Right cardiac atrium (tissue), 5 donors: ENCODE data around the gene MARCHF6. TPM values are rescaled to one million over a fixed set of nuclear protein-coding genes. Genes with fewer than 3 reads are reported as not detected.
"Not testable (repeated sequence)": the region's sequence is repeated elsewhere in the genome, so short reads cannot be mapped to it uniquely, and the experiment has no call there.

Source experiments
- ATAC-seq, 2 donors: fragments of 200-7000 bp; cut with Tn5 transposase; one replicate each; pipeline versions ENCODE4 v1.8.0 to v1.9.1; 2020; ENCODE audit warnings: moderate library complexity in 2 of 2, mild to moderate bottlenecking in 1 of 2
- DNase-seq, 3 donors: peaks; one replicate each; pipeline ENCODE4 v3.0.0-alpha.2; 2020
- H3K27ac ChIP-seq: one replicate; pipeline ENCODE4 v1.5.1; 2013; ENCODE audit warnings: mild to moderate bottlenecking, low read length, control low read depth, moderate library complexity
- H3K27me3 ChIP-seq: one replicate; pipeline ENCODE4 v1.6.1; 2013; ENCODE audit not compliant: control insufficient read depth, insufficient read depth
- H3K4me1 ChIP-seq: one replicate; pipeline ENCODE4 v1.6.1; 2013; ENCODE audit warnings: low read length; ENCODE audit not compliant: control insufficient read depth, insufficient read depth
- H3K4me3 ChIP-seq: one replicate; pipeline ENCODE4 v1.5.1; 2013; ENCODE audit warnings: low read length, control low read depth
- H3K9me3 ChIP-seq: one replicate; pipeline ENCODE4 v1.6.1; 2013; ENCODE audit warnings: low read length; ENCODE audit not compliant: control insufficient read depth
- WGBS: extraction: QIAGEN DNeasy Blood & Tissue Kit; methylation state at CpG from one replicate; pipeline ENCODE4 v1.1.7; 2013; 5-methylcytosine and 5-hydroxymethylcytosine counted together
- intact Hi-C, 4 donors: fragments of 100-400 bp; cut with DNase I; formaldehyde crosslinking; loops; one replicate each; pipeline versions ENCODE4 v1.11.0 to v1.14.0; 2022 to 2023
- long read RNA-seq, 4 donors: library from polyadenylated mRNA; unstranded; transcript quantifications; one replicate each; pipeline ENCODE4 v2.0.0, GENCODE V29; 2020 to 2021
- polyA plus RNA-seq: library from polyadenylated mRNA; stranded (reverse); fragments of 200-250 nt; gene quantifications from one replicate; pipeline ENCODE4 v1.2.3, GENCODE V29; 2013
- total RNA-seq, 4 donors: library from RNA; stranded (reverse); fragmentation: NEBNext Ultra II Directional; extraction: Animal tissue kit (Norgen Biotek cat#: 25700); gene quantifications; one replicate each; pipeline ENCODE4 v1.2.1, GENCODE V29; 2021
- donor health status: healthy with polysubstance abuse.
- donor health status: DM: no; HTN: yes; CAD: no.
- donor health status: DM: no; HTN: no; CAD: no.
- donor health status: DM: no; HTN: yes; CAD: no; lungs with severe emphysema.
- donor health status: DM: yes; HTN: yes; CAD: no.

MARCHF6 gene
- total RNA-seq, result 100 to 1,000 TPM; 168 to 186 (median 183) TPM
- polyA plus RNA-seq, result 75.7 TPM
- long read RNA-seq, donor 1, full-length matches to known transcripts, result 24 of 33 reads
- long read RNA-seq, donor 1, partial matches to known transcripts, result 4 of 33 reads
- long read RNA-seq, donor 1, other reads (novel, unspliced or antisense), result 5 of 33 reads
- long read RNA-seq, donor 2, full-length matches to known transcripts, result 18 of 22 reads
- long read RNA-seq, donor 2, partial matches to known transcripts, result 4 of 22 reads
- long read RNA-seq, donor 2, other reads (novel, unspliced or antisense), result 0 of 22 reads
- long read RNA-seq, donor 3, full-length matches to known transcripts, result 93 of 155 reads
- long read RNA-seq, donor 3, partial matches to known transcripts, result 10 of 155 reads
- long read RNA-seq, donor 3, other reads (novel, unspliced or antisense), result 52 of 155 reads
- long read RNA-seq, donor 4, full-length matches to known transcripts, result 16 of 23 reads
- long read RNA-seq, donor 4, partial matches to known transcripts, result 2 of 23 reads
- long read RNA-seq, donor 4, other reads (novel, unspliced or antisense), result 5 of 23 reads

- Histone ChIP-seq H3K4me1 (peaks cover 8% of the 10 kb centered on the region), H3K4me3 (peak within 1 kb of the TSS; percentile 99), H3K27ac (peak within 1 kb of the TSS; percentile 98), H3K9me3 (peaks cover 1% of the 10 kb centered on the region), H3K27me3 (no peaks in the 10 kb centered on the region)
- intact Hi-C loops, result no loop called here
- DNase-seq (peak; percentile 96 to 99 (median 98)), ATAC-seq (peak; percentile 98)
- WGBS, result under 1% methylated on average over 92 of the region's 92 CpGs
These were observed at the start of gene MARCHF6 for GRCh38 chr5:10353241-10354047. MARCHF6 (plus strand) TSS chr5:10353695; CDS start chr5:10353899, 204 bp downstream.

- DNase-seq (no peak), ATAC-seq (peak in 1 of 2 donors; percentile 7)
- Histone ChIP-seq H3K27me3 (no peaks in the 10 kb centered on the region), H3K9me3 (peaks cover 1% of the 10 kb centered on the region), H3K27ac (peak overlapping the region; percentile 12), H3K4me3 (no peak overlapping the region), H3K4me1 (no peaks in the 10 kb centered on the region)
- 73% methylated on average over 5 of the region's 5 CpGs for WGBS
- intact Hi-C loops, result no loop called here
These were observed 49.8 kb upstream of the MARCHF6 start for GRCh38 chr5:10303699-10304170.

GRCh38 chr5:10304932-10305331 is 48.6 kb upstream of the MARCHF6 start:
- Histone ChIP-seq H3K9me3 (peaks cover 2% of the 10 kb centered on the region), H3K4me3 (no peak overlapping the region), H3K4me1 (no peaks in the 10 kb centered on the region), H3K27ac (no peak overlapping the region), H3K27me3 (no peaks in the 10 kb centered on the region)
- ATAC-seq (no peak), DNase-seq (no peak)
- intact Hi-C loops, result no loop called here
- 75% methylated on average over 5 of the region's 5 CpGs for WGBS

GRCh38 chr5:10306114-10306513 is 47.4 kb upstream of the MARCHF6 start:
- WGBS, result 69% methylated on average over 5 of the region's 5 CpGs
- H3K4me3 ChIP-seq, result no peak overlapping the region
- ATAC-seq (no peak), DNase-seq (no peak)
- peaks cover 2% of the 10 kb centered on the region for H3K9me3 ChIP-seq
- intact Hi-C loops, result no loop called here
- no peaks in the 10 kb centered on the region for H3K4me1 ChIP-seq
- peak overlapping the region; percentile 59 for H3K27ac ChIP-seq
- H3K27me3 ChIP-seq, result no peaks in the 10 kb centered on the region

- Histone ChIP-seq H3K4me1 (no peaks in the 10 kb centered on the region), H3K9me3 (peaks cover 2% of the 10 kb centered on the region), H3K27ac (peak overlapping the region; percentile 61), H3K27me3 (no peaks in the 10 kb centered on the region), H3K4me3 (peak overlapping the region; percentile 58)
- intact Hi-C loops, result no loop called here
- no peak for ATAC-seq
- DNase-seq, result no peak
- 42% methylated on average over 8 of the region's 8 CpGs for WGBS
These were observed 46.7 kb upstream of the MARCHF6 start for GRCh38 chr5:10306806-10307205.

- DNase-seq, result peak; percentile 58 to 87 (median 83)
- ATAC-seq, result peak; percentile 89 to 91
- Histone ChIP-seq H3K27me3 (no peaks in the 10 kb centered on the region), H3K4me1 (no peaks in the 10 kb centered on the region), H3K4me3 (peak within 1 kb of the TSS; percentile 58), H3K27ac (peak within 1 kb of the TSS; percentile 75), H3K9me3 (peaks cover 2% of the 10 kb centered on the region)
- intact Hi-C loops, result no loop called here
- WGBS, result 2% methylated on average over 56 of the region's 56 CpGs
These were observed 46.0 kb upstream of the MARCHF6 start, which contains the start of gene CMBL for GRCh38 chr5:10307206-10308148. CMBL (minus strand) TSS chr5:10307902; CDS start chr5:10290762, 17,140 bp downstream.

GRCh38 chr5:10308844-10309243 is 44.7 kb upstream of the MARCHF6 start:
- intact Hi-C loops, result no loop called here
- DNase-seq, result no peak
- Histone ChIP-seq H3K4me3 (no peak overlapping the region), H3K27ac (no peak overlapping the region), H3K27me3 (no peaks in the 10 kb centered on the region), H3K4me1 (no peaks in the 10 kb centered on the region), H3K9me3 (peaks cover 2% of the 10 kb centered on the region)
- WGBS, result 79% methylated on average over 6 of the region's 6 CpGs
- ATAC-seq, result no peak

GRCh38 chr5:10310066-10310779 is 43.3 kb upstream of the MARCHF6 start:
- peaks cover 2% of the 10 kb centered on the region for H3K9me3 ChIP-seq
- 81% methylated on average over 8 of the region's 8 CpGs for WGBS
- no peaks in the 10 kb centered on the region for H3K27me3 ChIP-seq
- intact Hi-C loops, result no loop called here
- no peak for ATAC-seq
- no peak overlapping the region for H3K27ac ChIP-seq
- no peaks in the 10 kb centered on the region for H3K4me1 ChIP-seq
- H3K4me3 ChIP-seq, result no peak overlapping the region
- DNase-seq, result no peak

GRCh38 chr5:10310835-10311570 is 42.5 kb upstream of the MARCHF6 start:
- 77% methylated on average over 8 of the region's 8 CpGs for WGBS
- H3K27me3 ChIP-seq, H3K9me3 ChIP-seq, H3K4me3 ChIP-seq, ATAC-seq, DNase-seq, H3K4me1 ChIP-seq, H3K27ac ChIP-seq, intact Hi-C loops: not testable (repeated sequence)
